GM23338 (cell line): ENCODE results near the gene CDH4. TPM values are rescaled to one million over a fixed set of nuclear protein-coding genes. Genes with fewer than 3 reads are reported as not detected.

ENCODE experiments used
- ATAC-seq: fragments of 200-7000 bp; cut with Tn5 transposase; 3 replicates; pipeline ENCODE4 v1.9.1; 2020
- DNase-seq: peaks from one replicate; pipeline ENCODE4 v3.0.0-alpha.2; 2015; ENCODE audit warnings: low spot score
- H2AFZ ChIP-seq: fragments of 200-600 bp; sonication (generic); 2 replicates; pipeline ENCODE4 v1.8.0; 2016; ENCODE audit warnings: antibody characterized with exemption, mild to moderate bottlenecking, moderate library complexity
- H3F3A ChIP-seq: fragments of 200-600 bp; sonication (generic); replicated peaks from 2 replicates; pipeline ENCODE4 v1.8.0; 2017; ENCODE audit warnings: antibody characterized with exemption, mixed run types, low read depth
- H3K27ac ChIP-seq: fragments of 200-600 bp; sonication (generic); 2 replicates; pipeline ENCODE4 v1.6.1; 2016; ENCODE audit warnings: low read depth
- H3K27me3 ChIP-seq: fragments of 200-600 bp; sonication (generic); 2 replicates; pipeline ENCODE4 v1.8.0; 2016; ENCODE audit warnings: mild to moderate bottlenecking, mixed run types, moderate library complexity; ENCODE audit not compliant: insufficient read depth
- H3K36me3 ChIP-seq: fragments of 200-600 bp; sonication (generic); 2 replicates; pipeline ENCODE4 v1.8.0; 2016; ENCODE audit warnings: mild to moderate bottlenecking; ENCODE audit not compliant: insufficient read depth
- H3K4me1 ChIP-seq: fragments of 200-600 bp; sonication (generic); 2 replicates; pipeline ENCODE4 v1.8.0; 2016; ENCODE audit warnings: mild to moderate bottlenecking, moderate library complexity; ENCODE audit not compliant: insufficient read depth
- H3K4me2 ChIP-seq: fragments of 200-600 bp; sonication (generic); 2 replicates; pipeline ENCODE4 v1.7.1; 2017; ENCODE audit warnings: mixed run types
- H3K4me3 ChIP-seq: fragments of 200-600 bp; sonication (generic); 2 replicates; pipeline ENCODE4 v1.6.1; 2016; ENCODE audit warnings: mixed run types
- H3K79me2 ChIP-seq: fragments of 200-600 bp; sonication (generic); replicated peaks from 2 replicates; pipeline ENCODE4 v1.8.0; 2017; ENCODE audit warnings: mild to moderate bottlenecking; ENCODE audit not compliant: insufficient read depth
- H3K9me2 ChIP-seq: fragments of 200-600 bp; sonication (generic); 2 replicates; pipeline ENCODE4 v1.8.0; 2017; ENCODE audit not compliant: insufficient read depth
- H4K20me1 ChIP-seq: fragments of 200-600 bp; sonication (generic); replicated peaks from 2 replicates; pipeline ENCODE4 v1.8.0; 2017; ENCODE audit warnings: mild to moderate bottlenecking; ENCODE audit not compliant: insufficient read depth
- H3K27ac Mint-ChIP-seq: 2 replicates; pipeline ENCODE4 v1.8.0; 2020; ENCODE audit warnings: inconsistent platforms, mild to moderate bottlenecking, moderate library complexity, mixed read lengths
- H3K27me3 Mint-ChIP-seq: 3 replicates; pipeline ENCODE4 v1.8.0; 2022; ENCODE audit warnings: low read depth, mild to moderate bottlenecking, moderate library complexity, mixed read lengths, inconsistent platforms; ENCODE audit not compliant: insufficient read depth, poor library complexity
- H3K36me3 Mint-ChIP-seq: 3 replicates; pipeline ENCODE4 v1.8.0; 2021; ENCODE audit warnings: low read depth, mild to moderate bottlenecking, inconsistent platforms, moderate library complexity, mixed read lengths
- H3K4me1 Mint-ChIP-seq: 3 replicates; pipeline ENCODE4 v1.8.0; 2020; ENCODE audit warnings: mild to moderate bottlenecking, inconsistent platforms, mixed read lengths
- H3K4me3 Mint-ChIP-seq: 3 replicates; pipeline ENCODE4 v1.8.0; 2021; ENCODE audit warnings: moderate library complexity, mild to moderate bottlenecking, inconsistent platforms, mixed read lengths
- H3K9me3 Mint-ChIP-seq: 3 replicates; pipeline ENCODE4 v1.8.0; 2020; ENCODE audit warnings: moderate library complexity, mild to moderate bottlenecking, inconsistent platforms, mixed read lengths
- CREB1 ChIP-seq: fragments of 250-450 bp; sonication (Bioruptor Pico); IDR thresholded peaks from 2 replicates; pipeline ENCODE4 v1.5.0; 2020; ENCODE audit warnings: low read depth, mild to moderate bottlenecking, moderate library complexity
- EZH2 ChIP-seq: fragments of 200-600 bp; sonication (generic); IDR thresholded peaks from one replicate; pipeline ENCODE4 v1.8.0; 2017; ENCODE audit warnings: antibody characterized with exemption, mild to moderate bottlenecking, low read depth; ENCODE audit not compliant: unreplicated experiment
- JUNB ChIP-seq: IDR thresholded peaks from one replicate; pipeline ENCODE4 v1.6.1; 2016; ENCODE audit warnings: antibody characterized with exemption; ENCODE audit not compliant: unreplicated experiment
- NANOG ChIP-seq: IDR thresholded peaks from 2 replicates; pipeline ENCODE4 v1.6.1; 2016; ENCODE audit warnings: antibody characterized with exemption, borderline replicate concordance
- POLR2AphosphoS5 ChIP-seq: IDR thresholded peaks from 2 replicates; pipeline ENCODE4 v1.6.1; 2016; ENCODE audit warnings: antibody characterized with exemption, low read depth
- STAT1 ChIP-seq: IDR thresholded peaks from one replicate; pipeline ENCODE4 v1.6.1; 2016; ENCODE audit warnings: antibody characterized with exemption; ENCODE audit not compliant: unreplicated experiment
- ZNF114 ChIP-seq: fragments of 250-450 bp; sonication (Bioruptor Pico); IDR thresholded peaks from 2 replicates; pipeline ENCODE4 v1.5.0; 2020; ENCODE audit warnings: mild to moderate bottlenecking, moderate library complexity
- ZNF331 ChIP-seq: fragments of 250-450 bp; sonication (Bioruptor Pico); IDR thresholded peaks from 2 replicates; pipeline ENCODE4 v1.5.0; 2020; ENCODE audit warnings: low read depth, mild to moderate bottlenecking, moderate library complexity
- ZNF462 ChIP-seq: fragments of 250-450 bp; sonication (Bioruptor Pico); IDR thresholded peaks from 2 replicates; pipeline ENCODE4 v1.5.0; 2020; ENCODE audit warnings: mild to moderate bottlenecking, moderate library complexity
- polyA plus RNA-seq: library from polyadenylated mRNA; unstranded; fragments of >200 nt; fragmentation: Nextera tagmentation; extraction: Ambion mirVana; gene quantifications from 2 replicates; pipeline ENCODE4 v1.2.1, GENCODE V29; 2016
- total RNA-seq: library from RNA; depleted of rRNA; stranded (reverse); fragments of >200 nt; shearing (Covaris generic); gene quantifications from 2 replicates; pipeline ENCODE4 v1.2.3, GENCODE V29; 2014
- TF ChIP-seq, protein P1 (sequence below): IDR thresholded peaks from one replicate; pipeline ENCODE4 v1.6.1; 2018; ENCODE audit warnings: antibody characterized with exemption; ENCODE audit not compliant: unreplicated experiment
- TF ChIP-seq, protein P2 (sequence below), 2 experiments: fragments of 200-600 bp in 1 of 2; sonication (generic) in 1 of 2; conservative IDR thresholded peaks; 2 replicates each; pipeline versions ENCODE4 v1.5.1 to v1.6.1; 2016 to 2017; ENCODE audit warnings: antibody characterized with exemption in 2 of 2, low read depth in 2 of 2, mild to moderate bottlenecking in 2 of 2, moderate library complexity in 1 of 2

Gene CDH4
- total and polyA plus RNA-seq, 2 experiments from 2014 or later, result 1.2 to 4.2 TPM

- no peak for TF ChIP-seq ZNF462
- no peak for TF ChIP-seq EZH2
- TF ChIP-seq POLR2AphosphoS5, result no peak
These were observed 657.0 kb downstream of the CDH4 start (continued) for GRCh38 chr20:61909028-61909427.

- Mint-ChIP-seq H3K27ac (no peak overlapping the region), H3K4me1 (no peaks in the 10 kb centered on the region), H3K36me3 (no peaks in the 10 kb centered on the region), H3K4me3 (no peak overlapping the region), H3K9me3 (no peaks in the 10 kb centered on the region), H3K27me3 (peaks cover 4% of the 10 kb centered on the region)
- Histone ChIP-seq H3K27ac (no peak overlapping the region), H3K79me2 (no peaks in the 10 kb centered on the region), H3K4me1 (no peaks in the 10 kb centered on the region), H3K9me2 (no peaks in the 10 kb centered on the region), H3F3A (no peaks in the 10 kb centered on the region), H3K27me3 (no peaks in the 10 kb centered on the region), H3K36me3 (no peaks in the 10 kb centered on the region), H4K20me1 (no peaks in the 10 kb centered on the region), H3K4me2 (no peak overlapping the region), H3K4me3 (no peak overlapping the region), H2AFZ (no peak overlapping the region)
- DNase-seq, result no peak
- TF ChIP-seq STAT1, result no peak
- no peak for TF ChIP-seq EZH2
- no peak for TF ChIP-seq ZNF114
- no peak for TF ChIP-seq JUNB
- TF ChIP-seq, protein P1, sequence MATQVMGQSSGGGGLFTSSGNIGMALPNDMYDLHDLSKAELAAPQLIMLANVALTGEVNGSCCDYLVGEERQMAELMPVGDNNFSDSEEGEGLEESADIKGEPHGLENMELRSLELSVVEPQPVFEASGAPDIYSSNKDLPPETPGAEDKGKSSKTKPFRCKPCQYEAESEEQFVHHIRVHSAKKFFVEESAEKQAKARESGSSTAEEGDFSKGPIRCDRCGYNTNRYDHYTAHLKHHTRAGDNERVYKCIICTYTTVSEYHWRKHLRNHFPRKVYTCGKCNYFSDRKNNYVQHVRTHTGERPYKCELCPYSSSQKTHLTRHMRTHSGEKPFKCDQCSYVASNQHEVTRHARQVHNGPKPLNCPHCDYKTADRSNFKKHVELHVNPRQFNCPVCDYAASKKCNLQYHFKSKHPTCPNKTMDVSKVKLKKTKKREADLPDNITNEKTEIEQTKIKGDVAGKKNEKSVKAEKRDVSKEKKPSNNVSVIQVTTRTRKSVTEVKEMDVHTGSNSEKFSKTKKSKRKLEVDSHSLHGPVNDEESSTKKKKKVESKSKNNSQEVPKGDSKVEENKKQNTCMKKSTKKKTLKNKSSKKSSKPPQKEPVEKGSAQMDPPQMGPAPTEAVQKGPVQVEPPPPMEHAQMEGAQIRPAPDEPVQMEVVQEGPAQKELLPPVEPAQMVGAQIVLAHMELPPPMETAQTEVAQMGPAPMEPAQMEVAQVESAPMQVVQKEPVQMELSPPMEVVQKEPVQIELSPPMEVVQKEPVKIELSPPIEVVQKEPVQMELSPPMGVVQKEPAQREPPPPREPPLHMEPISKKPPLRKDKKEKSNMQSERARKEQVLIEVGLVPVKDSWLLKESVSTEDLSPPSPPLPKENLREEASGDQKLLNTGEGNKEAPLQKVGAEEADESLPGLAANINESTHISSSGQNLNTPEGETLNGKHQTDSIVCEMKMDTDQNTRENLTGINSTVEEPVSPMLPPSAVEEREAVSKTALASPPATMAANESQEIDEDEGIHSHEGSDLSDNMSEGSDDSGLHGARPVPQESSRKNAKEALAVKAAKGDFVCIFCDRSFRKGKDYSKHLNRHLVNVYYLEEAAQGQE, result no peak
- TF ChIP-seq, protein P2, sequence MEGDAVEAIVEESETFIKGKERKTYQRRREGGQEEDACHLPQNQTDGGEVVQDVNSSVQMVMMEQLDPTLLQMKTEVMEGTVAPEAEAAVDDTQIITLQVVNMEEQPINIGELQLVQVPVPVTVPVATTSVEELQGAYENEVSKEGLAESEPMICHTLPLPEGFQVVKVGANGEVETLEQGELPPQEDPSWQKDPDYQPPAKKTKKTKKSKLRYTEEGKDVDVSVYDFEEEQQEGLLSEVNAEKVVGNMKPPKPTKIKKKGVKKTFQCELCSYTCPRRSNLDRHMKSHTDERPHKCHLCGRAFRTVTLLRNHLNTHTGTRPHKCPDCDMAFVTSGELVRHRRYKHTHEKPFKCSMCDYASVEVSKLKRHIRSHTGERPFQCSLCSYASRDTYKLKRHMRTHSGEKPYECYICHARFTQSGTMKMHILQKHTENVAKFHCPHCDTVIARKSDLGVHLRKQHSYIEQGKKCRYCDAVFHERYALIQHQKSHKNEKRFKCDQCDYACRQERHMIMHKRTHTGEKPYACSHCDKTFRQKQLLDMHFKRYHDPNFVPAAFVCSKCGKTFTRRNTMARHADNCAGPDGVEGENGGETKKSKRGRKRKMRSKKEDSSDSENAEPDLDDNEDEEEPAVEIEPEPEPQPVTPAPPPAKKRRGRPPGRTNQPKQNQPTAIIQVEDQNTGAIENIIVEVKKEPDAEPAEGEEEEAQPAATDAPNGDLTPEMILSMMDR (conservative IDR thresholded peaks at IDR 0.05; ENCODE audit: low read depth in 2 of 2), result no peak
- no peak for TF ChIP-seq CREB1 (CRISPR knock-in tag)
- TF ChIP-seq NANOG, result no peak
- no peak for TF ChIP-seq ZNF331 (CRISPR knock-in tag)
- ATAC-seq, result no peak
These were observed 657.8 kb downstream of the CDH4 start for GRCh38 chr20:61909821-61910220.
